ENCODE data around the gene CELA3B.

DNA sequence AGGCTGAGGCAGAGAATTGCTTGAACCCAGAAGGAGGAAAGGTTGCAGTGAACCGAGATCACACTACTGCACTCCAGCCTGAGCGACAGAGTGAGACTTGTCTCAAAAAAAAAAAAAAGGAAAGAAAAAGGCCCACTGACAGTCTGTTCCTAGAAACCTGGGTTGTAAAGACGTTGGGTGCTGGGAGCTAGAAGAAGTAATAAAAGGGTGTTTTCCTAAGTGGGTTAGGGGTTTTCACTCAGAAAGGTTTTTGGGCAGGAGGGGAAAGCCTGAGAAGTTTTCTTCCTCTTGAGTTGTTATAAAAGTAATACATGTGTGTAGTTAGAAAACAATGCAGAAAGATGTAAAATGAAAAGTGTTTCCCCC is 50.1 kb downstream of the CELA3B start:
- TF ChIP-seq, protein P1, sequence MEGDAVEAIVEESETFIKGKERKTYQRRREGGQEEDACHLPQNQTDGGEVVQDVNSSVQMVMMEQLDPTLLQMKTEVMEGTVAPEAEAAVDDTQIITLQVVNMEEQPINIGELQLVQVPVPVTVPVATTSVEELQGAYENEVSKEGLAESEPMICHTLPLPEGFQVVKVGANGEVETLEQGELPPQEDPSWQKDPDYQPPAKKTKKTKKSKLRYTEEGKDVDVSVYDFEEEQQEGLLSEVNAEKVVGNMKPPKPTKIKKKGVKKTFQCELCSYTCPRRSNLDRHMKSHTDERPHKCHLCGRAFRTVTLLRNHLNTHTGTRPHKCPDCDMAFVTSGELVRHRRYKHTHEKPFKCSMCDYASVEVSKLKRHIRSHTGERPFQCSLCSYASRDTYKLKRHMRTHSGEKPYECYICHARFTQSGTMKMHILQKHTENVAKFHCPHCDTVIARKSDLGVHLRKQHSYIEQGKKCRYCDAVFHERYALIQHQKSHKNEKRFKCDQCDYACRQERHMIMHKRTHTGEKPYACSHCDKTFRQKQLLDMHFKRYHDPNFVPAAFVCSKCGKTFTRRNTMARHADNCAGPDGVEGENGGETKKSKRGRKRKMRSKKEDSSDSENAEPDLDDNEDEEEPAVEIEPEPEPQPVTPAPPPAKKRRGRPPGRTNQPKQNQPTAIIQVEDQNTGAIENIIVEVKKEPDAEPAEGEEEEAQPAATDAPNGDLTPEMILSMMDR (IDR thresholded peaks at IDR 0.05), result no peak
- TF ChIP-seq POLR2AphosphoS5 (IDR thresholded peaks at IDR 0.05) (no peak), POLR2A (IDR thresholded peaks at IDR 0.05) (no peak), EP300 (IDR thresholded peaks at IDR 0.05) (no peak)

Measured in sigmoid colon (tissue), 4 donors.